ENCODE measurements around the gene RNASEL. TPM values are rescaled to one million over a fixed set of nuclear protein-coding genes. Genes with fewer than 3 reads are reported as not detected.

RNASEL gene
- total and polyA plus RNA-seq, 11 donors = 1.4 to 6.3 (median 2.7) TPM

DNA sequence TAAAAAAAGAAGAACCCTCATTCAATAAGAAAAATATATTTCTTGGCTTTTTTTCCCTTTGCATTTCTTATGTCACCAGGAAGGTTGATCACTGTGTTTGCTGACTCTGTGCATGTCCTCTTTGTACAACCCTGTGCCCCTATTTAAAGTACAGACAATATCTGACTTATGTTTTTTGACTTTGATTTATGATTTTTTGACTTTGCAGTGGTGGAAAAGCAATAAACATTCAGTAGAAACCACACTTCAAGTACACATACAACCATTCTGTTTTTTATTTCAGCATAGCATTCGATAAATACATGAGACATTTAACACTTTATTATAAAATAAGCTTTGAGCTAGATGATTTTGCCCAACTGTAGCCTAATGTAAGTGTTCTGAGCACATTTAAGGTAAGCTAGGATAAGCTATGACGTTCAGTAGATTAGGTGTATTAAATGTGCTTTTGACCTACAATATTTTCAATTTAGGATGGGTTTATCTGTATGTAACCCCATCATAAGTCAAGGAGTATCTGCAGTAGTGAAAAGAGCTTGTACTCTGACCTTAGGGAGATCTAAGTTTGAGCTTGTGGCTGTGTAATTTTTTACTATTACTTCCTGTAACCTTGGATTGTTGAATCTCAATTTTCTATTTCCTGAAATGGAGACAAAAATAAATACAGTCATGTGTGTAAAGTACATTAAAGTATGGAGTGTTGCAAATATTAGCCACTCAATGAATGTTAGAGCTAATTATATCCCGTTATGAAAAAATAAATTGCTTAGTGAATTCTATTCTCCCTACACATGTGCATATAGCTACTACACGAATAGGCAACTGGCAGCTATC is 1.2 kb downstream of the RNASEL start:
- 47 to 53% (median 49%) methylated on average over 4 of the region's 4 CpGs for WGBS, 4 donors
- Histone ChIP-seq H3K4me3 (peak overlapping the region; percentile 49 to 90 (median 74)), H3K36me3 (peaks cover 0 to 9% (median 5%) of the 10 kb centered on the region in 9 donors), H3K9me3 (no peaks in the 10 kb centered on the region), H3K27me3 (no peaks in the 10 kb centered on the region), H3K27ac (peak overlapping the region in 10 of 12 donors; percentile 85 to 99 (median 92)), H3K4me1 (peaks cover 0 to 43% (median 6%) of the 10 kb centered on the region in 12 donors)
- intact Hi-C loops (cut with DNase I) = loop anchor here in 2 of 10 donors (10.0 kb wide), 3 partner anchors 133 to 503 kb away; partner anchors contain the start of gene RGSL1 (in 1 of the 2)
- TF ChIP-seq, protein P1, sequence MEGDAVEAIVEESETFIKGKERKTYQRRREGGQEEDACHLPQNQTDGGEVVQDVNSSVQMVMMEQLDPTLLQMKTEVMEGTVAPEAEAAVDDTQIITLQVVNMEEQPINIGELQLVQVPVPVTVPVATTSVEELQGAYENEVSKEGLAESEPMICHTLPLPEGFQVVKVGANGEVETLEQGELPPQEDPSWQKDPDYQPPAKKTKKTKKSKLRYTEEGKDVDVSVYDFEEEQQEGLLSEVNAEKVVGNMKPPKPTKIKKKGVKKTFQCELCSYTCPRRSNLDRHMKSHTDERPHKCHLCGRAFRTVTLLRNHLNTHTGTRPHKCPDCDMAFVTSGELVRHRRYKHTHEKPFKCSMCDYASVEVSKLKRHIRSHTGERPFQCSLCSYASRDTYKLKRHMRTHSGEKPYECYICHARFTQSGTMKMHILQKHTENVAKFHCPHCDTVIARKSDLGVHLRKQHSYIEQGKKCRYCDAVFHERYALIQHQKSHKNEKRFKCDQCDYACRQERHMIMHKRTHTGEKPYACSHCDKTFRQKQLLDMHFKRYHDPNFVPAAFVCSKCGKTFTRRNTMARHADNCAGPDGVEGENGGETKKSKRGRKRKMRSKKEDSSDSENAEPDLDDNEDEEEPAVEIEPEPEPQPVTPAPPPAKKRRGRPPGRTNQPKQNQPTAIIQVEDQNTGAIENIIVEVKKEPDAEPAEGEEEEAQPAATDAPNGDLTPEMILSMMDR (IDR thresholded peaks at IDR 0.05) = no peak
- TF ChIP-seq POLR2A (IDR thresholded peaks at IDR 0.05) = no peak
- no peak for ATAC-seq
- DNase-seq = no peak

DNA sequence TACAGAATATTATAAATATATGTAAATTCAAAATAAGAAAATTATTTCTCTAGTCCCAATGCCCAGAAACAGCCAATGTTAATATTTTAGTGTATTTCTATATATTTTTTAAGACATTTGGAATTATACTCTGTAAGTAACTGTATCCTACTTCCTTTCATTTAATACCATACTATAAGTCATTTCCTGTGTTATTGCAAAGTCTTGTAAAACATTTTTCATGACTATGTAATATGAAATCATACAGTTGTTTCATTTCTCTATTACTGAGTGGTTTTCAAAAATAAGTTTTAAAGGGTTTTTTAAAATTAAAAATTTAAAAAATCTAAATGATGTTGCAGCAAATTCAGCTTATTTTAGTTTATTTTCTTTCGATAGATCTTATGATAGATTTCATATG is 2.0 kb downstream of the RNASEL start:
- intact Hi-C loops (cut with DNase I) = loop anchor here in 2 of 10 donors (10.0 kb wide), 3 partner anchors 132 to 502 kb away; partner anchors contain the start of gene RGSL1 (in 1 of the 2)

DNA sequence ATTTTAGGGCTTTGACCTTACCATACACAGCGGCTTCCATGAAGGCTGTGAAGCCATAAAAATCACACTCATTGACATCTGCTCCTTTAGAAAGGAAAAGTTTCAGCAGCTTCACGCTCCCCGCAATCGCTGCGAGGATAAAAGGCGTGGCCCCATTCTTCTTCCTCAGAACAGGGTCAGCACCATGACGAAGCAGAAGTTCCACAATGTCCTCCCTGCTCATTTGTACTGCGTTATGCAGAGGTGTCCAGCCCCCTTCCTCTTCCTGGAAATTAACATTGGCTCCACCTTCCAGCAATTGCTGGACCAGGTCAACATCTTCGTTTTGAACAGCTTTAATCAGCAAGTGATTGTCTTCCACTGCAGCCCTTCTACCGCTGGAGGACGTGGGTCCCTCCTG is 2.7 kb downstream of the RNASEL start:
- DNase-seq = no peak
- H3K4me1 ChIP-seq = peaks cover 0 to 43% (median 6%) of the 10 kb centered on the region in 12 donors
- WGBS, 4 donors = 93 to 95% (median 95%) methylated on average over 11 of the region's 11 CpGs
- peak overlapping the region in 1 of 12 donors; percentile 12 for H3K27ac ChIP-seq
- intact Hi-C loops (cut with DNase I) = loop anchor here in 2 of 10 donors (10.0 kb wide), 3 partner anchors 132 to 502 kb away; partner anchors contain the start of gene RGSL1 (in 1 of the 2)
- H3K9me3 ChIP-seq = no peaks in the 10 kb centered on the region
- H3K27me3 ChIP-seq = no peaks in the 10 kb centered on the region
- ATAC-seq = no peak
- no peak overlapping the region for H3K4me3 ChIP-seq
- TF ChIP-seq POLR2A (IDR thresholded peaks at IDR 0.05) = no peak
- TF ChIP-seq, protein P1 (IDR thresholded peaks at IDR 0.05) = no peak
- peaks cover 0 to 24% (median 20%) of the 10 kb centered on the region in 9 donors for H3K36me3 ChIP-seq

More for the DNA sequence above, 2.0 kb downstream of the RNASEL start:
- Histone ChIP-seq H3K9me3 (no peaks in the 10 kb centered on the region), H3K36me3 (peaks cover 0 to 17% (median 12%) of the 10 kb centered on the region in 9 donors), H3K4me1 (peaks cover 0 to 43% (median 6%) of the 10 kb centered on the region in 12 donors), H3K27me3 (no peaks in the 10 kb centered on the region), H3K27ac (peak overlapping the region in 1 of 12 donors; percentile 12), H3K4me3 (no peak overlapping the region)
- 0 to 1% (median 0%) methylated on average over 1 of the region's 1 CpG for WGBS, 4 donors
- no peak for ATAC-seq
- DNase-seq = no peak
- no peak for TF ChIP-seq POLR2A (IDR thresholded peaks at IDR 0.05)
- TF ChIP-seq, protein P1 (IDR thresholded peaks at IDR 0.05) = no peak

GRCh38 chr1:182584746-182585145 is 4.3 kb downstream of the RNASEL start:
- H3K4me1 ChIP-seq = peaks cover 0 to 43% (median 6%) of the 10 kb centered on the region in 12 donors
- H3K36me3 ChIP-seq = peaks cover 0 to 40% (median 36%) of the 10 kb centered on the region in 9 donors
- no peak for ATAC-seq
- no peak overlapping the region for H3K4me3 ChIP-seq
- intact Hi-C loops (cut with DNase I) = loop anchor here in 2 of 10 donors (10.0 kb wide), 3 partner anchors 130 to 500 kb away; partner anchors contain the start of gene RGSL1 (in 1 of the 2)
- no peaks in the 10 kb centered on the region for H3K9me3 ChIP-seq
- H3K27me3 ChIP-seq = no peaks in the 10 kb centered on the region
- no peak for DNase-seq
- WGBS, 4 donors = 92 to 96% (median 94%) methylated on average over 4 of the region's 4 CpGs
- H3K27ac ChIP-seq = no peak overlapping the region
- TF ChIP-seq, protein P1 (IDR thresholded peaks at IDR 0.05) = no peak
- TF ChIP-seq POLR2A (IDR thresholded peaks at IDR 0.05) = no peak
